HepG2 (cell line): ENCODE results near the gene TESK1. TPM values are rescaled to one million over a fixed set of nuclear protein-coding genes. Genes with fewer than 3 reads are reported as not detected.

ENCODE experiments used
- CHD4 ChIP-seq: fragments of 200-600 bp; sonication (generic); IDR thresholded peaks from 2 replicates; pipeline ENCODE4 v1.7.0; 2017; ENCODE audit warnings: mild to moderate bottlenecking, low read length, borderline replicate concordance
- KLF6 ChIP-seq: IDR thresholded peaks from 2 replicates; pipeline ENCODE4 v1.8.0; 2016; ENCODE audit warnings: missing biosample characterization, missing genetic modification reagents
- NCOA1 ChIP-seq: sonication (generic); formaldehyde crosslinking; IDR thresholded peaks from 2 replicates; pipeline ENCODE4 v1.9.0; 2021; ENCODE audit warnings: missing genetic modification reagents
- PLRG1 ChIP-seq: fragments of 450-650 bp; conservative IDR thresholded peaks from 2 replicates; pipeline ENCODE4 v1.6.1; 2016
- RBAK ChIP-seq: sonication (generic); formaldehyde crosslinking; IDR thresholded peaks from 2 replicates; pipeline ENCODE4 v1.5.1; 2020; ENCODE audit warnings: mild to moderate bottlenecking, missing genetic modification reagents
- ZBTB1 ChIP-seq: sonication (generic); formaldehyde crosslinking; IDR thresholded peaks from 2 replicates; pipeline ENCODE4 v1.4.0; 2020; ENCODE audit warnings: missing genetic modification reagents, borderline replicate concordance
- ZNF124 ChIP-seq: sonication (generic); formaldehyde crosslinking; IDR thresholded peaks from 2 replicates; pipeline ENCODE4 v1.4.0; 2020; ENCODE audit warnings: missing genetic modification reagents
- ZNF333 ChIP-seq: sonication (generic); formaldehyde crosslinking; IDR thresholded peaks from 2 replicates; pipeline ENCODE4 v1.4.0; 2020; ENCODE audit warnings: mild to moderate bottlenecking, missing genetic modification reagents, borderline replicate concordance
- ZNF619 ChIP-seq: sonication (generic); formaldehyde crosslinking; IDR thresholded peaks from 2 replicates; pipeline ENCODE4 v1.4.0; 2020; ENCODE audit warnings: mild to moderate bottlenecking, missing genetic modification reagents
- ZNF644 ChIP-seq: IDR thresholded peaks from 2 replicates; pipeline ENCODE4 v1.6.1; 2016; ENCODE audit warnings: low read depth
- polyA plus RNA-seq, 8 experiments: library from polyadenylated mRNA; depleted of rRNA in 3 of 8; stranded (reverse) in 7 of 8; unstranded in 1 of 8; fragments of >200 nt; fragmentation: Illumina TruSeq in 4 of 8; extraction: Trizol in 4 of 8; gene quantifications; 2 replicates each; pipeline versions ENCODE4 v1.2.1 to v1.2.3, GENCODE V29; 2011 to 2016; ENCODE audit warnings: low read depth in 4 of 8, missing spikeins in 1 of 8, mixed read lengths in 1 of 8; ENCODE audit not compliant: insufficient read depth in 1 of 8
- total RNA-seq, 5 experiments: library from RNA; depleted of rRNA; stranded (reverse); fragments of >200 nt; fragmentation: Illumina TruSeq; extraction: Trizol; gene quantifications; 2 replicates each; pipeline ENCODE4 v1.2.3, GENCODE V29; 2016; ENCODE audit warnings: low read depth in 1 of 5
- TF ChIP-seq, protein P1 (sequence below): sonication (generic); formaldehyde crosslinking; IDR thresholded peaks from 2 replicates; pipeline ENCODE4 v1.5.1; 2020; ENCODE audit warnings: mild to moderate bottlenecking, missing genetic modification reagents, moderate library complexity
- TF ChIP-seq, protein P2 (sequence below): sonication (generic); formaldehyde crosslinking; IDR thresholded peaks from 2 replicates; pipeline ENCODE4 v1.4.0; 2020; ENCODE audit warnings: low read depth, missing genetic modification reagents
- TF ChIP-seq, protein P3 (sequence below): sonication (generic); IDR thresholded peaks from 2 replicates; pipeline ENCODE4 v1.6.1; 2016; ENCODE audit warnings: low read depth, borderline replicate concordance
- TF ChIP-seq, protein P4 (sequence below): conservative IDR thresholded peaks from 2 replicates; pipeline ENCODE4 v1.6.1; 2018; ENCODE audit warnings: missing genetic modification reagents
- TF ChIP-seq, protein P5 (sequence below), 2 experiments: fragments of 450-650 bp in 1 of 2; sonication (generic) in 1 of 2; formaldehyde crosslinking; IDR thresholded peaks; 2 replicates each; pipeline versions ENCODE4 v1.5.0 to v1.8.0; 2020 to 2022; ENCODE audit warnings: mild to moderate bottlenecking in 1 of 2, missing genetic modification reagents in 1 of 2

The TESK1 gene
- total and polyA plus RNA-seq, 2 of the 13 experiments (the other 11 are each of a cell fraction or from before 2014, with no cell fraction given) = 7.3 to 13.6 TPM

DNA sequence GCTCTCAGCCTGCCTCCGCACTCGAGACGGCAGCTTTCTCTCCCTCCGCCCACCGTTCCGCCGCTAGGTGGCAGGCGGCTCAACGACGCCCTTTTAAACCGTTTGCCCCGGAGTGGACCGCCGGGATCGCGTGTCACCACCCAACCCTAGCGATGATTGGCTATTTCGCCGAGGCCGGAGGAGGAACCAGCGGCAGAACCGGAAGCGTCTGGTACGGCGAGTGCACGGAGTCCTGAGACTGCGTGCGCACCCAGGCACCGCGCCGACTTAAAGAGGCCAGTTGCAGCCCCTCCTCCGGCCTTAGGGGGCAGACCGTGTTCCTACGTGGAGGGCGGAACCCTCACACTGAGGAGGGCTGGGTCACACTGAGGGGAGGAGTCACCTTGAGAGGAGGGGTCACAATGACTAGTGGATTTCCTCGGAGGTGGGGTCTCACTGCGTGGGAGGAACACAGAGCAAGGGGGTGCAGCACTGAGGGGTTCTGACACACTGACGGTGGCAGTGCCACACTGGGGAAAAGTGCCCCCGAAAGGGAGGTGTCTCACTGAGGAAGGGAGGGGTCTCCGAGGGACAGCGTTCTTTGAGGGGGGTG lies 980 bp upstream of the TESK1 start (continued):
- TF ChIP-seq, protein P1, sequence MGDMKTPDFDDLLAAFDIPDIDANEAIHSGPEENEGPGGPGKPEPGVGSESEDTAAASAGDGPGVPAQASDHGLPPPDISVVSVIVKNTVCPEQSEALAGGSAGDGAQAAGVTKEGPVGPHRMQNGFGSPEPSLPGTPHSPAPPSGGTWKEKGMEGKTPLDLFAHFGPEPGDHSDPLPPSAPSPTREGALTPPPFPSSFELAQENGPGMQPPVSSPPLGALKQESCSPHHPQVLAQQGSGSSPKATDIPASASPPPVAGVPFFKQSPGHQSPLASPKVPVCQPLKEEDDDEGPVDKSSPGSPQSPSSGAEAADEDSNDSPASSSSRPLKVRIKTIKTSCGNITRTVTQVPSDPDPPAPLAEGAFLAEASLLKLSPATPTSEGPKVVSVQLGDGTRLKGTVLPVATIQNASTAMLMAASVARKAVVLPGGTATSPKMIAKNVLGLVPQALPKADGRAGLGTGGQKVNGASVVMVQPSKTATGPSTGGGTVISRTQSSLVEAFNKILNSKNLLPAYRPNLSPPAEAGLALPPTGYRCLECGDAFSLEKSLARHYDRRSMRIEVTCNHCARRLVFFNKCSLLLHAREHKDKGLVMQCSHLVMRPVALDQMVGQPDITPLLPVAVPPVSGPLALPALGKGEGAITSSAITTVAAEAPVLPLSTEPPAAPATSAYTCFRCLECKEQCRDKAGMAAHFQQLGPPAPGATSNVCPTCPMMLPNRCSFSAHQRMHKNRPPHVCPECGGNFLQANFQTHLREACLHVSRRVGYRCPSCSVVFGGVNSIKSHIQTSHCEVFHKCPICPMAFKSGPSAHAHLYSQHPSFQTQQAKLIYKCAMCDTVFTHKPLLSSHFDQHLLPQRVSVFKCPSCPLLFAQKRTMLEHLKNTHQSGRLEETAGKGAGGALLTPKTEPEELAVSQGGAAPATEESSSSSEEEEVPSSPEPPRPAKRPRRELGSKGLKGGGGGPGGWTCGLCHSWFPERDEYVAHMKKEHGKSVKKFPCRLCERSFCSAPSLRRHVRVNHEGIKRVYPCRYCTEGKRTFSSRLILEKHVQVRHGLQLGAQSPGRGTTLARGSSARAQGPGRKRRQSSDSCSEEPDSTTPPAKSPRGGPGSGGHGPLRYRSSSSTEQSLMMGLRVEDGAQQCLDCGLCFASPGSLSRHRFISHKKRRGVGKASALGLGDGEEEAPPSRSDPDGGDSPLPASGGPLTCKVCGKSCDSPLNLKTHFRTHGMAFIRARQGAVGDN (CRISPR knock-in tag) = peak; percentile 92
- TF ChIP-seq PLRG1 (no peak), NCOA1 (CRISPR knock-in tag) (no peak), ZNF619 (0 out of 2 replicates have a peak, but pooled peaks have one; percentile 31), ZNF644 (CRISPR knock-in tag) (no peak), CHD4 (no peak), ZNF333 (CRISPR knock-in tag) (0 out of 2 replicates have a peak, but pooled peaks have one; percentile 28), ZNF124 (CRISPR knock-in tag) (peak; percentile 69; the same call in 1 of the 2 replicates), RBAK (CRISPR knock-in tag) (no peak), KLF6 (peak; percentile 87), ZBTB1 (no peak; the same call in 1 of the 2 replicates)
- TF ChIP-seq, protein P2, sequence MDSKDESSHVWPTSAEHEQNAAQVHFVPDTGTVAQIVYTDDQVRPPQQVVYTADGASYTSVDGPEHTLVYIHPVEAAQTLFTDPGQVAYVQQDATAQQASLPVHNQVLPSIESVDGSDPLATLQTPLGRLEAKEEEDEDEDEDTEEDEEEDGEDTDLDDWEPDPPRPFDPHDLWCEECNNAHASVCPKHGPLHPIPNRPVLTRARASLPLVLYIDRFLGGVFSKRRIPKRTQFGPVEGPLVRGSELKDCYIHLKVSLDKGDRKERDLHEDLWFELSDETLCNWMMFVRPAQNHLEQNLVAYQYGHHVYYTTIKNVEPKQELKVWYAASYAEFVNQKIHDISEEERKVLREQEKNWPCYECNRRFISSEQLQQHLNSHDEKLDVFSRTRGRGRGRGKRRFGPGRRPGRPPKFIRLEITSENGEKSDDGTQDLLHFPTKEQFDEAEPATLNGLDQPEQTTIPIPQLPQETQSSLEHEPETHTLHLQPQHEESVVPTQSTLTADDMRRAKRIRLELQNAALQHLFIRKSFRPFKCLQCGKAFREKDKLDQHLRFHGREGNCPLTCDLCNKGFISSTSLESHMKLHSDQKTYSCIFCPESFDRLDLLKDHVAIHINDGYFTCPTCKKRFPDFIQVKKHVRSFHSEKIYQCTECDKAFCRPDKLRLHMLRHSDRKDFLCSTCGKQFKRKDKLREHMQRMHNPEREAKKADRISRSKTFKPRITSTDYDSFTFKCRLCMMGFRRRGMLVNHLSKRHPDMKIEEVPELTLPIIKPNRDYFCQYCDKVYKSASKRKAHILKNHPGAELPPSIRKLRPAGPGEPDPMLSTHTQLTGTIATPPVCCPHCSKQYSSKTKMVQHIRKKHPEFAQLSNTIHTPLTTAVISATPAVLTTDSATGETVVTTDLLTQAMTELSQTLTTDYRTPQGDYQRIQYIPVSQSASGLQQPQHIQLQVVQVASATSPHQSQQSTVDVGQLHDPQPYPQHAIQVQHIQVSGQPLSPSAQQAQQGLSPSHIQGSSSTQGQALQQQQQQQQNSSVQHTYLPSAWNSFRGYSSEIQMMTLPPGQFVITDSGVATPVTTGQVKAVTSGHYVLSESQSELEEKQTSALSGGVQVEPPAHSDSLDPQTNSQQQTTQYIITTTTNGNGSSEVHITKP (CRISPR knock-in tag) = no peak; the same call in 1 of the 2 replicates
- TF ChIP-seq, protein P3, sequence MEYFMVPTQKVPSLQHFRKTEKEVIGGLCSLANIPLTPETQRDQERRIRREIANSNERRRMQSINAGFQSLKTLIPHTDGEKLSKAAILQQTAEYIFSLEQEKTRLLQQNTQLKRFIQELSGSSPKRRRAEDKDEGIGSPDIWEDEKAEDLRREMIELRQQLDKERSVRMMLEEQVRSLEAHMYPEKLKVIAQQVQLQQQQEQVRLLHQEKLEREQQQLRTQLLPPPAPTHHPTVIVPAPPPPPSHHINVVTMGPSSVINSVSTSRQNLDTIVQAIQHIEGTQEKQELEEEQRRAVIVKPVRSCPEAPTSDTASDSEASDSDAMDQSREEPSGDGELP = peak; percentile 78; the same call in 1 of the 2 replicates
- TF ChIP-seq, protein P4, sequence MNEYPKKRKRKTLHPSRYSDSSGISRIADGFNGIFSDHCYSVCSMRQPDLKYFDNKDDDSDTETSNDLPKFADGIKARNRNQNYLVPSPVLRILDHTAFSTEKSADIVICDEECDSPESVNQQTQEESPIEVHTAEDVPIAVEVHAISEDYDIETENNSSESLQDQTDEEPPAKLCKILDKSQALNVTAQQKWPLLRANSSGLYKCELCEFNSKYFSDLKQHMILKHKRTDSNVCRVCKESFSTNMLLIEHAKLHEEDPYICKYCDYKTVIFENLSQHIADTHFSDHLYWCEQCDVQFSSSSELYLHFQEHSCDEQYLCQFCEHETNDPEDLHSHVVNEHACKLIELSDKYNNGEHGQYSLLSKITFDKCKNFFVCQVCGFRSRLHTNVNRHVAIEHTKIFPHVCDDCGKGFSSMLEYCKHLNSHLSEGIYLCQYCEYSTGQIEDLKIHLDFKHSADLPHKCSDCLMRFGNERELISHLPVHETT (CRISPR knock-in tag) = 0 out of 2 replicates have a peak, but pooled peaks have one; percentile 35
- TF ChIP-seq, protein P5, sequence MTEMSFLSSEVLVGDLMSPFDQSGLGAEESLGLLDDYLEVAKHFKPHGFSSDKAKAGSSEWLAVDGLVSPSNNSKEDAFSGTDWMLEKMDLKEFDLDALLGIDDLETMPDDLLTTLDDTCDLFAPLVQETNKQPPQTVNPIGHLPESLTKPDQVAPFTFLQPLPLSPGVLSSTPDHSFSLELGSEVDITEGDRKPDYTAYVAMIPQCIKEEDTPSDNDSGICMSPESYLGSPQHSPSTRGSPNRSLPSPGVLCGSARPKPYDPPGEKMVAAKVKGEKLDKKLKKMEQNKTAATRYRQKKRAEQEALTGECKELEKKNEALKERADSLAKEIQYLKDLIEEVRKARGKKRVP (CRISPR knock-in tag; IDR thresholded peaks at IDR 0.05) = no peak
